ENCODE data around the gene CHRNB2. TPM values are rescaled to one million over a fixed set of nuclear protein-coding genes. Genes with fewer than 3 reads are reported as not detected.

Gene CHRNB2
- total RNA-seq, 1 donor from 2014 or later: not detected

GRCh38 chr1:154559466-154560044, 8.0 kb upstream of the CHRNB2 start:
- TF ChIP-seq CTCF (conservative IDR thresholded peaks at IDR 0.05; ENCODE audit: low read depth, low read length): peak; percentile 94

GRCh38 chr1:154565876-154566275, 1.7 kb upstream of the CHRNB2 start:
- TF ChIP-seq CTCF (conservative IDR thresholded peaks at IDR 0.05; ENCODE audit: low read depth, low read length): no peak
- DNase-seq (ENCODE audit: low read depth): no peak
- no peak overlapping the region for H3K4me3 ChIP-seq (ENCODE audit: low read depth, low read length)

More at GRCh38 chr1:154559466-154560044, 8.0 kb upstream of the CHRNB2 start:
- peak; percentile 66 for DNase-seq (ENCODE audit: low read depth)
- peak overlapping the region; percentile 89 for H3K4me3 ChIP-seq (ENCODE audit: low read depth, low read length)

GRCh38 chr1:154568157-154568815, 708 bp downstream of the CHRNB2 start:
- no peak for TF ChIP-seq CTCF (conservative IDR thresholded peaks at IDR 0.05; ENCODE audit: low read depth, low read length)
- DNase-seq (ENCODE audit: low read depth): no peak
- H3K4me3 ChIP-seq (ENCODE audit: low read depth, low read length): peak overlapping the region; percentile 41

- TF ChIP-seq CTCF (conservative IDR thresholded peaks at IDR 0.05; ENCODE audit: low read depth, low read length): no peak
- DNase-seq (ENCODE audit: low read depth): no peak
- no peak overlapping the region for H3K4me3 ChIP-seq (ENCODE audit: low read depth, low read length)
Measured at GRCh38 chr1:154571244-154571963, 3.8 kb downstream of the CHRNB2 start.

GRCh38 chr1:154571964-154572288, 4.3 kb downstream of the CHRNB2 start:
- H3K4me3 ChIP-seq (ENCODE audit: low read depth, low read length): no peak overlapping the region
- TF ChIP-seq CTCF (conservative IDR thresholded peaks at IDR 0.05; ENCODE audit: low read depth, low read length): no peak
- DNase-seq (ENCODE audit: low read depth): no peak

GRCh38 chr1:154572468-154573167, 5.0 kb downstream of the CHRNB2 start:
- H3K4me3 ChIP-seq (ENCODE audit: low read depth, low read length): no peak overlapping the region
- TF ChIP-seq CTCF (conservative IDR thresholded peaks at IDR 0.05; ENCODE audit: low read depth, low read length): no peak

More at GRCh38 chr1:154572468-154573167, 5.0 kb downstream of the CHRNB2 start:
- no peak for DNase-seq (ENCODE audit: low read depth)

All from epithelial cell of proximal tubule (primary cell).